ENCODE measurements around the gene LRRC47. TPM values are rescaled to one million over a fixed set of nuclear protein-coding genes. Genes with fewer than 3 reads are reported as not detected.

LRRC47 gene
- total and polyA plus RNA-seq, 2 of the 13 experiments (the other 11 are each of a cell fraction or from before 2014, with no cell fraction given), result 18.3 to 52.5 TPM

DNA sequence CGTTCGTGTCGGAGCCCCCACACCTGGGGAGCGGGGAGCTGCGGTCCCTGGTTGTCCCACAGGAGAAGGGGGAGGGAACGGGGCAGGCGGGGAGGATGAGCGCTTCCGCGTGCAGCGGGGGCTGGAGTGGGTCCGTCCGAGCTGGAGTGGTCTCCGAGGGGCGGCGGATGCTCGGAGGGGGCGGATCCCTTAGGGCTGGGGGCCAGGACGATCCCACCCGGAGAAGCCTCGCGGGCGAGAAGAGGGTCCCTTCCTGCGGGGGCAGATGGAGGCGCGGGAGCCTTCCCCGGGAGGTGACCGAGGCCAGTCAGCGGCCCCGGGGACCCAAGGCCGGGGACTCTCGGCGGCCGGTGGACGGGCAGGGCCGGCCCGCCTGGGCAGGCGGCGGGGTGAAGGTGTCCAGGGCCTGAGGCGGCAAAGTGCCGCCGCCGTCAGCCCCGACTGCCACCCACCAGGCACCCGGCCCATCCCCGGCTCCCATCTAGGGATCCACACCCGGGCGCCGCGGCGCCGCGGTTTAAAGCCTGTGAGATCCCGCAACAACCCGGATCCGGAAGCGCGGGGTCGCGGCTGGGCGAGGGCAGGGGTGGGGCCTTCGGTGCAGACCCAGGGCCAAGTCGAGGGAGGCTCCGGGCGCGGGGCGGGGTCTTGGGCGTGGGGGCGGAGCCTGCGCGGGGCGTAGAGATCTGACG is 49.3 kb downstream of the LRRC47 start (continued):
- TF ChIP-seq, protein P1, sequence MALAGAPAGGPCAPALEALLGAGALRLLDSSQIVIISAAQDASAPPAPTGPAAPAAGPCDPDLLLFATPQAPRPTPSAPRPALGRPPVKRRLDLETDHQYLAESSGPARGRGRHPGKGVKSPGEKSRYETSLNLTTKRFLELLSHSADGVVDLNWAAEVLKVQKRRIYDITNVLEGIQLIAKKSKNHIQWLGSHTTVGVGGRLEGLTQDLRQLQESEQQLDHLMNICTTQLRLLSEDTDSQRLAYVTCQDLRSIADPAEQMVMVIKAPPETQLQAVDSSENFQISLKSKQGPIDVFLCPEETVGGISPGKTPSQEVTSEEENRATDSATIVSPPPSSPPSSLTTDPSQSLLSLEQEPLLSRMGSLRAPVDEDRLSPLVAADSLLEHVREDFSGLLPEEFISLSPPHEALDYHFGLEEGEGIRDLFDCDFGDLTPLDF (CRISPR knock-in tag; IDR thresholded peaks at IDR 0.05), result no peak
- TF ChIP-seq, protein P2, sequence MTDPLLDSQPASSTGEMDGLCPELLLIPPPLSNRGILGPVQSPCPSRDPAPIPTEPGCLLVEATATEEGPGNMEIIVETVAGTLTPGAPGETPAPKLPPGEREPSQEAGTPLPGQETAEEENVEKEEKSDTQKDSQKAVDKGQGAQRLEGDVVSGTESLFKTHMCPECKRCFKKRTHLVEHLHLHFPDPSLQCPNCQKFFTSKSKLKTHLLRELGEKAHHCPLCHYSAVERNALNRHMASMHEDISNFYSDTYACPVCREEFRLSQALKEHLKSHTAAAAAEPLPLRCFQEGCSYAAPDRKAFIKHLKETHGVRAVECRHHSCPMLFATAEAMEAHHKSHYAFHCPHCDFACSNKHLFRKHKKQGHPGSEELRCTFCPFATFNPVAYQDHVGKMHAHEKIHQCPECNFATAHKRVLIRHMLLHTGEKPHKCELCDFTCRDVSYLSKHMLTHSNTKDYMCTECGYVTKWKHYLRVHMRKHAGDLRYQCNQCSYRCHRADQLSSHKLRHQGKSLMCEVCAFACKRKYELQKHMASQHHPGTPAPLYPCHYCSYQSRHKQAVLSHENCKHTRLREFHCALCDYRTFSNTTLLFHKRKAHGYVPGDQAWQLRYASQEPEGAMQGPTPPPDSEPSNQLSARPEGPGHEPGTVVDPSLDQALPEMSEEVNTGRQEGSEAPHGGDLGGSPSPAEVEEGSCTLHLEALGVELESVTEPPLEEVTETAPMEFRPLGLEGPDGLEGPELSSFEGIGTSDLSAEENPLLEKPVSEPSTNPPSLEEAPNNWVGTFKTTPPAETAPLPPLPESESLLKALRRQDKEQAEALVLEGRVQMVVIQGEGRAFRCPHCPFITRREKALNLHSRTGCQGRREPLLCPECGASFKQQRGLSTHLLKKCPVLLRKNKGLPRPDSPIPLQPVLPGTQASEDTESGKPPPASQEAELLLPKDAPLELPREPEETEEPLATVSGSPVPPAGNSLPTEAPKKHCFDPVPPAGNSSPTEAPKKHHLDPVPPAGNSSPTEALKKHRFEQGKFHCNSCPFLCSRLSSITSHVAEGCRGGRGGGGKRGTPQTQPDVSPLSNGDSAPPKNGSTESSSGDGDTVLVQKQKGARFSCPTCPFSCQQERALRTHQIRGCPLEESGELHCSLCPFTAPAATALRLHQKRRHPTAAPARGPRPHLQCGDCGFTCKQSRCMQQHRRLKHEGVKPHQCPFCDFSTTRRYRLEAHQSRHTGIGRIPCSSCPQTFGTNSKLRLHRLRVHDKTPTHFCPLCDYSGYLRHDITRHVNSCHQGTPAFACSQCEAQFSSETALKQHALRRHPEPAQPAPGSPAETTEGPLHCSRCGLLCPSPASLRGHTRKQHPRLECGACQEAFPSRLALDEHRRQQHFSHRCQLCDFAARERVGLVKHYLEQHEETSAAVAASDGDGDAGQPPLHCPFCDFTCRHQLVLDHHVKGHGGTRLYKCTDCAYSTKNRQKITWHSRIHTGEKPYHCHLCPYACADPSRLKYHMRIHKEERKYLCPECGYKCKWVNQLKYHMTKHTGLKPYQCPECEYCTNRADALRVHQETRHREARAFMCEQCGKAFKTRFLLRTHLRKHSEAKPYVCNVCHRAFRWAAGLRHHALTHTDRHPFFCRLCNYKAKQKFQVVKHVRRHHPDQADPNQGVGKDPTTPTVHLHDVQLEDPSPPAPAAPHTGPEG (CRISPR knock-in tag; IDR thresholded peaks at IDR 0.05), result no peak
- TF ChIP-seq PHF20 (CRISPR knock-in tag; IDR thresholded peaks at IDR 0.05), result peak; percentile 84
- TF ChIP-seq TCF7 (IDR thresholded peaks at IDR 0.05; ENCODE audit: low read depth), result no peak
- TF ChIP-seq ZNF180 (CRISPR knock-in tag; IDR thresholded peaks at IDR 0.05; ENCODE audit: borderline replicate concordance, low read depth), result no peak
- TF ChIP-seq ZNF3 (CRISPR knock-in tag; IDR thresholded peaks at IDR 0.05), result no peak
- TF ChIP-seq, protein P3, sequence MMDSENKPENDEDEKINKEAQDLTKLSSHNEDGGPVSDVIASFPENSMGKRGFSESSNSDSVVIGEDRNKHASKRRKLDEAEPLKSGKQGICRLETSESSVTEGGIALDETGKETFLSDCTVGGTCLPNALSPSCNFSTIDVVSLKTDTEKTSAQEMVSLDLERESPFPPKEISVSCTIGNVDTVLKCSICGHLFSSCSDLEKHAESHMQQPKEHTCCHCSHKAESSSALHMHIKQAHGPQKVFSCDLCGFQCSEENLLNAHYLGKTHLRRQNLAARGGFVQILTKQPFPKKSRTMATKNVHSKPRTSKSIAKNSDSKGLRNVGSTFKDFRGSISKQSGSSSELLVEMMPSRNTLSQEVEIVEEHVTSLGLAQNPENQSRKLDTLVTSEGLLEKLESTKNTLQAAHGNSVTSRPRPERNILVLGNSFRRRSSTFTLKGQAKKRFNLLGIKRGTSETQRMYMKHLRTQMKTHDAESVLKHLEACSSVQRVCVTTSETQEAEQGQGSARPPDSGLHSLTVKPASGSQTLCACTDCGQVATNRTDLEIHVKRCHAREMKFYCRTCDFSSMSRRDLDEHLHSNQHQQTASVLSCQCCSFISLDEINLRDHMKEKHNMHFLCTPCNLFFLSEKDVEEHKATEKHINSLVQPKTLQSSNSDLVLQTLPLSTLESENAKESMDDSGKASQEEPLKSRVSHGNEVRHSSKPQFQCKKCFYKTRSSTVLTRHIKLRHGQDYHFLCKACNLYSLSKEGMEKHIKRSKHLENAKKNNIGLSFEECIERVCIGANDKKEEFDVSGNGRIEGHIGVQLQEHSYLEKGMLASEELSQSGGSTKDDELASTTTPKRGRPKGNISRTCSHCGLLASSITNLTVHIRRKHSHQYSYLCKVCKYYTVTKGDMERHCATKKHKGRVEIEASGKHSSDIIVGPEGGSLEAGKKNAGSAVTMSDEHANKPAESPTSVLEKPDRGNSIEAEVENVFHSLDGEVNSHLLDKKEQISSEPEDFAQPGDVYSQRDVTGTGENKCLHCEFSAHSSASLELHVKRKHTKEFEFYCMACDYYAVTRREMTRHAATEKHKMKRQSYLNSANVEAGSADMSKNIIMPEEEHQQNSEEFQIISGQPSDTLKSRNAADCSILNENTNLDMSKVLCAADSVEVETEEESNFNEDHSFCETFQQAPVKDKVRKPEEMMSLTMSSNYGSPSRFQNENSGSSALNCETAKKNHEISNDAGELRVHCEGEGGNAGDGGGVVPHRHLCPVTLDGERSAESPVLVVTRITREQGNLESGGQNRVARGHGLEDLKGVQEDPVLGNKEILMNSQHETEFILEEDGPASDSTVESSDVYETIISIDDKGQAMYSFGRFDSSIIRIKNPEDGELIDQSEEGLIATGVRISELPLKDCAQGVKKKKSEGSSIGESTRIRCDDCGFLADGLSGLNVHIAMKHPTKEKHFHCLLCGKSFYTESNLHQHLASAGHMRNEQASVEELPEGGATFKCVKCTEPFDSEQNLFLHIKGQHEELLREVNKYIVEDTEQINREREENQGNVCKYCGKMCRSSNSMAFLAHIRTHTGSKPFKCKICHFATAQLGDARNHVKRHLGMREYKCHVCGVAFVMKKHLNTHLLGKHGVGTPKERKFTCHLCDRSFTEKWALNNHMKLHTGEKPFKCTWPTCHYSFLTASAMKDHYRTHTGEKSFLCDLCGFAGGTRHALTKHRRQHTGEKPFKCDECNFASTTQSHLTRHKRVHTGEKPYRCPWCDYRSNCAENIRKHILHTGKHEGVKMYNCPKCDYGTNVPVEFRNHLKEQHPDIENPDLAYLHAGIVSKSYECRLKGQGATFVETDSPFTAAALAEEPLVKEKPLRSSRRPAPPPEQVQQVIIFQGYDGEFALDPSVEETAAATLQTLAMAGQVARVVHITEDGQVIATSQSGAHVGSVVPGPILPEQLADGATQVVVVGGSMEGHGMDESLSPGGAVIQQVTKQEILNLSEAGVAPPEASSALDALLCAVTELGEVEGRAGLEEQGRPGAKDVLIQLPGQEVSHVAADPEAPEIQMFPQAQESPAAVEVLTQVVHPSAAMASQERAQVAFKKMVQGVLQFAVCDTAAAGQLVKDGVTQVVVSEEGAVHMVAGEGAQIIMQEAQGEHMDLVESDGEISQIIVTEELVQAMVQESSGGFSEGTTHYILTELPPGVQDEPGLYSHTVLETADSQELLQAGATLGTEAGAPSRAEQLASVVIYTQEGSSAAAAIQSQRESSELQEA (CRISPR knock-in tag; IDR thresholded peaks at IDR 0.05; ENCODE audit: not compliant biosample characterization), result peak; percentile 71
- no peak for TF ChIP-seq ZNF670 (CRISPR knock-in tag; IDR thresholded peaks at IDR 0.05; ENCODE audit: borderline replicate concordance)
- TF ChIP-seq, protein P4, sequence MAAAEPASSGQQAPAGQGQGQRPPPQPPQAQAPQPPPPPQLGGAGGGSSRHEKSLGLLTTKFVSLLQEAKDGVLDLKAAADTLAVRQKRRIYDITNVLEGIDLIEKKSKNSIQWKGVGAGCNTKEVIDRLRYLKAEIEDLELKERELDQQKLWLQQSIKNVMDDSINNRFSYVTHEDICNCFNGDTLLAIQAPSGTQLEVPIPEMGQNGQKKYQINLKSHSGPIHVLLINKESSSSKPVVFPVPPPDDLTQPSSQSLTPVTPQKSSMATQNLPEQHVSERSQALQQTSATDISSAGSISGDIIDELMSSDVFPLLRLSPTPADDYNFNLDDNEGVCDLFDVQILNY (CRISPR knock-in tag; conservative IDR thresholded peaks at IDR 0.05), result peak; percentile 71; the same call in 1 of the 2 replicates
- TF ChIP-seq ISL2 (CRISPR knock-in tag; IDR thresholded peaks at IDR 0.05), result peak; percentile 29; the same call in 1 of the 2 replicates
- TF ChIP-seq ZNF550 (CRISPR knock-in tag; IDR thresholded peaks at IDR 0.05; ENCODE audit: borderline replicate concordance), result no peak
- TF ChIP-seq KAT2B (IDR thresholded peaks at IDR 0.05; ENCODE audit: borderline replicate concordance, low read depth, low read length), result no peak
